ENCODE results near the gene IFT80.

- no peak for TF ChIP-seq SP1 (CRISPR knock-in tag; conservative IDR thresholded peaks at IDR 0.05)
- TF ChIP-seq E2F1 (CRISPR knock-in tag; IDR thresholded peaks at IDR 0.05), result no peak
- no peak for TF ChIP-seq CTCF (IDR thresholded peaks at IDR 0.05)
- no peak for TF ChIP-seq SMAD3 (CRISPR knock-in tag; IDR thresholded peaks at IDR 0.05; ENCODE audit: borderline replicate concordance)
- no peak for TF ChIP-seq ZNF281 (CRISPR knock-in tag; IDR thresholded peaks at IDR 0.05)
- TF ChIP-seq ATF6 (CRISPR knock-in tag; IDR thresholded peaks at IDR 0.05), result no peak
- no peak for TF ChIP-seq ZBTB43 (CRISPR knock-in tag; IDR thresholded peaks at IDR 0.05)
- TF ChIP-seq ELF4 (CRISPR knock-in tag; IDR thresholded peaks at IDR 0.05; ENCODE audit: low read depth), result no peak
- TF ChIP-seq FOXJ3 (CRISPR knock-in tag; IDR thresholded peaks at IDR 0.05; ENCODE audit: borderline replicate concordance), result no peak
- no peak for TF ChIP-seq E2F5 (CRISPR knock-in tag; IDR thresholded peaks at IDR 0.05)
- TF ChIP-seq ZNF416 (CRISPR knock-in tag; IDR thresholded peaks at IDR 0.05), result no peak
- no peak for TF ChIP-seq JUN (CRISPR knock-in tag; IDR thresholded peaks at IDR 0.05)
- no peak for TF ChIP-seq MYBL2 (CRISPR knock-in tag; IDR thresholded peaks at IDR 0.05)
- TF ChIP-seq ZNF512 (CRISPR knock-in tag; IDR thresholded peaks at IDR 0.05; ENCODE audit: borderline replicate concordance), result no peak
Observed at GRCh38 chr3:160314995-160315394, 84.0 kb downstream of the IFT80 start.

All from WTC11 (cell line).